ENCODE measurements around the gene HERC3. TPM values are rescaled to one million over a fixed set of nuclear protein-coding genes. Genes with fewer than 3 reads are reported as not detected.

Gene HERC3
- total and polyA plus RNA-seq, 10 of the 15 experiments (the other 5 are each of a cell fraction or from before 2014, with no cell fraction given), result 0.52 to 18.2 (median 2.8) TPM

DNA sequence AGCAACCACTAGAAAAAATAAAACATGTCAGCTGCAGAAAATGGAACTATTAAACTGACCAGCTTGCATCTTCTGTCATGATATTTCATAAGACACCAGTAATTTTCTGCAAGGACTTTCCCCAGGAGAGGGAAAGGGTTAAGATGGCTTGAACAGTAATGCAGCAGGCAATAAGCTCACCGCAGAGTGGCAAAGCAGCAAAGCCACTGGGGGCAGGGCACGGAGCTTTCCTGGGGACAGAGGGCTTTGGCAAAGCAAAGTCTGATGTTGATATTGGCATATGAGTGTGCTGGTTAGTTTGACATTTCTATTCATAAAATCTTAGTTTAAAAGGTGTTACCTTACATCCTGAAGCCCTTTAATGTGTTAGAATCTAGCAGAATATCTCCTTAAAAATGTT, 160.5 kb downstream of the HERC3 start (continued):
- no peak for TF ChIP-seq TCF12 (IDR thresholded peaks at IDR 0.05; ENCODE audit: low read depth, low read length)
- no peak for TF ChIP-seq ZNF384 (IDR thresholded peaks at IDR 0.05; ENCODE audit: borderline replicate concordance, low read depth, low read length)

DNA sequence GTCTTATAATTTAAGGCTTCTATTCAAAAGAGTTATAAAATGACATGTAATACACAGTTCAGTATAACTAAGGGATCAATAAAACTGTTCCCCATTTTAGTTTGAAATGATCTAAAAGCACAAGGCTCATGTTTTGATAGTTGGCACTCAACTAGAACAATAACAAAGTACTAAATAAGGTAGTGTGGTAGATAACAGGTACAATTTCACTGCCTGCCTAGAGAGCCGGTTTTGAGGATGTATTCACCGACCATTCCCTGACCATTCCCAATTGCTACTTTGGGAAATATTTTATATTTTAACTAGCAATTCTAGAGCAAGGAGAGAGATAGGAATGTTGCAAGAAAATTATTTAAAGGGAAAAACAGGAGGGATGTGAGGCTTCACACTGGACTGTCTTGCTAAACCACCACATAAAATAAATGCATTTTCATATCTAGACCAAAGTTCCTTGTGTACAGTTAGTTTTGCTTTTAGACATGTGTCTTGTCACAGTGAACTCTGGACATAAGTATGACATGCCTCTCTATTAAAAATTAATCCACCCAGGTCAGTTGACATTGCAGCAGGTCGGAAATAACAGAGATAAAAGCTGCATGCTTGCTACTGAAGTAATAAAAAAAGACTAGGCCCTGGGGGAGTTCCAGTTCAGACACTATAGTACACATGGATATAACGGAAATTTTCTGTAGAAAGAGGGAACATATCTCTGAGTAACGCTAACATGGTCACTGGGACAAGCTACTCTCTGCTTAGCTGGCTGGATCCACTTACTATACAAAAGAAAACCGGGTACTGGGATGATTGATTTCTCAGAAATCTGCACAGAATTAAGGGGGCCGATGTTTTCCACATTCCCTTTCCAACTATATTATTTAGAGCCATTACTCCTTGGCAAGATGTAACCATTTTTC, 161.6 kb downstream of the HERC3 start:
- CTCF ChIA-PET, result interaction anchor here (0.5 to 1.6 kb wide), 5 partner anchors 16 to 542 kb away, joined by 3 to 6 read pairs (median 4); no protein-coding TSS in a partner anchor
- WGBS (ENCODE audit: insufficient coverage, insufficient replicate concordance, low lambda C conversion rate, missing lambda C conversion rate), result 26% methylated on average over 7 of the region's 7 CpGs

More for the DNA sequence above, 161.6 kb downstream of the HERC3 start:
- Histone ChIP-seq H3K79me2 (ENCODE audit: control insufficient read depth, insufficient read depth, low read length) (no peaks in the 10 kb centered on the region), H3K9ac (ENCODE audit: control insufficient read depth, insufficient read depth, low read length) (no peak overlapping the region), H3K4me3 (no peak overlapping the region), H3K36me3 (ENCODE audit: control insufficient read depth in 2 of 2, insufficient read depth in 2 of 2, low read length in 1 of 2) (no peaks in the 10 kb centered on the region), H4K20me1 (ENCODE audit: control insufficient read depth, insufficient read depth) (no peaks in the 10 kb centered on the region), H3K27me3 (replicated peaks in 1 of 2; ENCODE audit: control insufficient read depth in 2 of 2, insufficient read depth in 2 of 2, low read length in 1 of 2) (no peaks in the 10 kb centered on the region; a peak in 2 of 4 replicates), H3K4me1 (ENCODE audit: control insufficient read depth, insufficient read depth, low read length) (no peaks in the 10 kb centered on the region), H3K27ac (ENCODE audit: control insufficient read depth, insufficient read depth) (no peak overlapping the region), H2AFZ (ENCODE audit: control insufficient read depth, low read depth, low read length) (no peak overlapping the region), H3K9me3 (replicated peaks; ENCODE audit: control insufficient read depth, insufficient read depth, low read length) (no peaks in the 10 kb centered on the region), H3K4me2 (ENCODE audit: control insufficient read depth, insufficient read depth) (no peak overlapping the region)
- in situ Hi-C loops (cut with MboI), result no loop called here
- ChIA-PET RAD21 (ENCODE audit: unreplicated experiment) (no interaction called here), SMC1A (ENCODE audit: uncharacterized antibody, unreplicated experiment) (interaction anchor here (0.8 to 1.7 kb wide), 4 partner anchors 10 to 214 kb away, joined by 3 to 7 read pairs (median 3); no protein-coding TSS in a partner anchor), POLR2A (no interaction called here)
- no TSS peak for BruUV-seq (replicated peaks)
- no peak for DNase-seq (ENCODE audit: low read depth, low spot score)
- TF ChIP-seq, protein P1, sequence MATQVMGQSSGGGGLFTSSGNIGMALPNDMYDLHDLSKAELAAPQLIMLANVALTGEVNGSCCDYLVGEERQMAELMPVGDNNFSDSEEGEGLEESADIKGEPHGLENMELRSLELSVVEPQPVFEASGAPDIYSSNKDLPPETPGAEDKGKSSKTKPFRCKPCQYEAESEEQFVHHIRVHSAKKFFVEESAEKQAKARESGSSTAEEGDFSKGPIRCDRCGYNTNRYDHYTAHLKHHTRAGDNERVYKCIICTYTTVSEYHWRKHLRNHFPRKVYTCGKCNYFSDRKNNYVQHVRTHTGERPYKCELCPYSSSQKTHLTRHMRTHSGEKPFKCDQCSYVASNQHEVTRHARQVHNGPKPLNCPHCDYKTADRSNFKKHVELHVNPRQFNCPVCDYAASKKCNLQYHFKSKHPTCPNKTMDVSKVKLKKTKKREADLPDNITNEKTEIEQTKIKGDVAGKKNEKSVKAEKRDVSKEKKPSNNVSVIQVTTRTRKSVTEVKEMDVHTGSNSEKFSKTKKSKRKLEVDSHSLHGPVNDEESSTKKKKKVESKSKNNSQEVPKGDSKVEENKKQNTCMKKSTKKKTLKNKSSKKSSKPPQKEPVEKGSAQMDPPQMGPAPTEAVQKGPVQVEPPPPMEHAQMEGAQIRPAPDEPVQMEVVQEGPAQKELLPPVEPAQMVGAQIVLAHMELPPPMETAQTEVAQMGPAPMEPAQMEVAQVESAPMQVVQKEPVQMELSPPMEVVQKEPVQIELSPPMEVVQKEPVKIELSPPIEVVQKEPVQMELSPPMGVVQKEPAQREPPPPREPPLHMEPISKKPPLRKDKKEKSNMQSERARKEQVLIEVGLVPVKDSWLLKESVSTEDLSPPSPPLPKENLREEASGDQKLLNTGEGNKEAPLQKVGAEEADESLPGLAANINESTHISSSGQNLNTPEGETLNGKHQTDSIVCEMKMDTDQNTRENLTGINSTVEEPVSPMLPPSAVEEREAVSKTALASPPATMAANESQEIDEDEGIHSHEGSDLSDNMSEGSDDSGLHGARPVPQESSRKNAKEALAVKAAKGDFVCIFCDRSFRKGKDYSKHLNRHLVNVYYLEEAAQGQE (IDR thresholded peaks at IDR 0.05; ENCODE audit: low read depth, low read length), result no peak
- TF ChIP-seq MTA3 (IDR thresholded peaks at IDR 0.05; ENCODE audit: borderline replicate concordance, low read length) (no peak), SP1 (IDR thresholded peaks at IDR 0.05; ENCODE audit: low read depth, low read length) (no peak)
- TF ChIP-seq, protein P2, sequence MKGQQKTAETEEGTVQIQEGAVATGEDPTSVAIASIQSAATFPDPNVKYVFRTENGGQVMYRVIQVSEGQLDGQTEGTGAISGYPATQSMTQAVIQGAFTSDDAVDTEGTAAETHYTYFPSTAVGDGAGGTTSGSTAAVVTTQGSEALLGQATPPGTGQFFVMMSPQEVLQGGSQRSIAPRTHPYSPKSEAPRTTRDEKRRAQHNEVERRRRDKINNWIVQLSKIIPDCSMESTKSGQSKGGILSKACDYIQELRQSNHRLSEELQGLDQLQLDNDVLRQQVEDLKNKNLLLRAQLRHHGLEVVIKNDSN (IDR thresholded peaks at IDR 0.05; ENCODE audit: borderline replicate concordance, extremely low read length, insufficient read depth, low read depth, low read length), result no peak
- TF ChIP-seq, protein P3, sequence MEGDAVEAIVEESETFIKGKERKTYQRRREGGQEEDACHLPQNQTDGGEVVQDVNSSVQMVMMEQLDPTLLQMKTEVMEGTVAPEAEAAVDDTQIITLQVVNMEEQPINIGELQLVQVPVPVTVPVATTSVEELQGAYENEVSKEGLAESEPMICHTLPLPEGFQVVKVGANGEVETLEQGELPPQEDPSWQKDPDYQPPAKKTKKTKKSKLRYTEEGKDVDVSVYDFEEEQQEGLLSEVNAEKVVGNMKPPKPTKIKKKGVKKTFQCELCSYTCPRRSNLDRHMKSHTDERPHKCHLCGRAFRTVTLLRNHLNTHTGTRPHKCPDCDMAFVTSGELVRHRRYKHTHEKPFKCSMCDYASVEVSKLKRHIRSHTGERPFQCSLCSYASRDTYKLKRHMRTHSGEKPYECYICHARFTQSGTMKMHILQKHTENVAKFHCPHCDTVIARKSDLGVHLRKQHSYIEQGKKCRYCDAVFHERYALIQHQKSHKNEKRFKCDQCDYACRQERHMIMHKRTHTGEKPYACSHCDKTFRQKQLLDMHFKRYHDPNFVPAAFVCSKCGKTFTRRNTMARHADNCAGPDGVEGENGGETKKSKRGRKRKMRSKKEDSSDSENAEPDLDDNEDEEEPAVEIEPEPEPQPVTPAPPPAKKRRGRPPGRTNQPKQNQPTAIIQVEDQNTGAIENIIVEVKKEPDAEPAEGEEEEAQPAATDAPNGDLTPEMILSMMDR (IDR thresholded peaks at IDR 0.05 in 2 of 3, conservative IDR thresholded peaks at IDR 0.05 in 1 of 3; ENCODE audit: control insufficient read depth in 2 of 3, extremely low read depth in 1 of 3, insufficient read depth in 1 of 3, low read depth in 3 of 3, low read length in 3 of 3), result no peak
- no peak for FAIRE-seq
- intact Hi-C loops (cut with micrococcal nuclease; ENCODE audit: unreplicated experiment), result no loop called here
- no peak for ATAC-seq
